Ovary (tissue), 9 donors: Measurements from ENCODE around the gene MCCC1. TPM values are rescaled to one million over a fixed set of nuclear protein-coding genes. Genes with fewer than 3 reads are reported as not detected.

Experiments used
- DNase-seq, 5 donors: peaks; one replicate each; pipeline ENCODE4 v3.0.0-alpha.2; 2019 to 2020
- H3K27ac ChIP-seq, 2 donors: fragments of 200-600 bp; one replicate each; pipeline versions ENCODE4 v1.5.1 to v1.8.0; 2019 to 2022
- H3K27me3 ChIP-seq: fragments of 200-600 bp; one replicate; pipeline ENCODE4 v1.8.0; 2022
- H3K36me3 ChIP-seq: fragments of 200-600 bp; sonication (generic); one replicate; pipeline ENCODE4 v1.5.1; 2019
- H3K4me1 ChIP-seq: one replicate; pipeline ENCODE4 v1.8.1; 2013; ENCODE audit warnings: mild to moderate bottlenecking, moderate library complexity; ENCODE audit not compliant: insufficient read depth
- H3K4me3 ChIP-seq: fragments of 200-600 bp; sonication (generic); one replicate; pipeline ENCODE4 v1.5.1; 2017
- H3K9me3 ChIP-seq, 2 donors: fragments of 200-600 bp in 1 of 2; sonication (generic) in 1 of 2; one replicate each; pipeline versions ENCODE4 v1.5.1 to v1.8.1; 2013 to 2019; ENCODE audit warnings: mild to moderate bottlenecking in 1 of 2, moderate library complexity in 1 of 2
- CTCF ChIP-seq, 3 donors: fragments of 450-650 bp in 2 of 3; fragments of 200-600 bp in 1 of 3; IDR thresholded peaks; one replicate each; pipeline versions ENCODE4 v1.5.1 to v1.8.0; 2016 to 2022; ENCODE audit warnings: antibody characterized with exemption in 3 of 3, mild to moderate bottlenecking in 1 of 3
- EP300 ChIP-seq: sonication (generic); formaldehyde crosslinking; IDR thresholded peaks from one replicate; pipeline ENCODE4 v1.6.1; 2017; ENCODE audit warnings: antibody characterized with exemption
- POLR2A ChIP-seq: fragments of 450-650 bp; IDR thresholded peaks from one replicate; pipeline ENCODE4 v1.6.1; 2017; ENCODE audit warnings: antibody characterized with exemption, mild to moderate bottlenecking, moderate library complexity
- WGBS, 3 donors: extraction: QIAGEN DNeasy Blood & Tissue Kit in 1 of 3; methylation state at CpG; one replicate each; pipeline versions ENCODE4 v1.1.5 to v1.1.7; 2013 to 2017; 5-methylcytosine and 5-hydroxymethylcytosine counted together
- intact Hi-C, 4 donors: fragments of 100-400 bp; cut with DNase I; formaldehyde crosslinking; loops; one replicate each; pipeline versions ENCODE4 v1.11.0 to v1.15.1; 2022 to 2023
- polyA plus RNA-seq, 2 donors: library from polyadenylated mRNA; stranded (reverse); fragments of 200-250 nt in 1 of 2; fragments of 350-450 nt in 1 of 2; fragmentation: Illumina TruSeq in 1 of 2; extraction: RNeasy Lipid Tissue Mini Kit (QIAGEN cat#74804) in 1 of 2; gene quantifications; one replicate each; pipeline ENCODE4 v1.2.3, GENCODE V29; 2013 to 2014
- total RNA-seq, 7 donors: library from RNA; depleted of rRNA in 2 of 7; stranded (reverse); fragments of >200 nt in 2 of 7; fragmentation: NEBNext Ultra II Directional in 3 of 7; extraction: Animal tissue kit (Norgen Biotek cat#: 25700) in 3 of 7; gene quantifications; one replicate each; pipeline versions ENCODE4 v1.1.0 to v1.2.4, GENCODE V29; 2016 to 2023
- donor health status: DM: no; HTN: no; CAD: no; lungs with moderate emphysema.
- donor health status: DM: no; HTN: no; CAD: no.
- donor health status: Bipolar disorder and iron deficiency.
- donor health status: DM: yes; HTN: yes; CAD: no.
- donor health status: DM: no; HTN: no; CAD: no.
- donor health status: DM: yes; HTN: yes; CAD: no.

MCCC1 gene
- total and polyA plus RNA-seq, 9 donors = 21.7 to 32.8 (median 28.5) TPM

- no peak for DNase-seq
- H3K4me3 ChIP-seq = no peak overlapping the region
- no peak overlapping the region for H3K27ac ChIP-seq
- no peaks in the 10 kb centered on the region for H3K27me3 ChIP-seq
- TF ChIP-seq CTCF (IDR thresholded peaks at IDR 0.05) (no peak), POLR2A (no peak), EP300 (no peak)
- H3K9me3 ChIP-seq = peaks cover 0 to 4% of the 10 kb centered on the region in 2 donors
- intact Hi-C loops = no loop called here
- no peaks in the 10 kb centered on the region for H3K4me1 ChIP-seq
- WGBS, 3 donors = 63 to 68% (median 65%) methylated on average over 2 of the region's 2 CpGs
- no peaks in the 10 kb centered on the region for H3K36me3 ChIP-seq
These were observed 35.5 kb upstream of the MCCC1 start for GRCh38 chr3:183134844-183135243.

- no peaks in the 10 kb centered on the region for H3K4me1 ChIP-seq
- no peak for DNase-seq
- H3K9me3 ChIP-seq = peaks cover 0 to 4% of the 10 kb centered on the region in 2 donors
- H3K36me3 ChIP-seq = no peaks in the 10 kb centered on the region
- H3K4me3 ChIP-seq = no peak overlapping the region
- H3K27ac ChIP-seq = no peak overlapping the region
- no peaks in the 10 kb centered on the region for H3K27me3 ChIP-seq
- 42 to 58% (median 44%) methylated on average over 6 of the region's 6 CpGs for WGBS, 3 donors
- no peak for TF ChIP-seq EP300
- TF ChIP-seq CTCF (IDR thresholded peaks at IDR 0.05) = no peak
- no peak for TF ChIP-seq POLR2A
- intact Hi-C loops = no loop called here
These were observed 33.1 kb upstream of the MCCC1 start for GRCh38 chr3:183132409-183132808.

GRCh38 chr3:183131735-183132134 is 32.4 kb upstream of the MCCC1 start:
- Histone ChIP-seq H3K4me1 (no peaks in the 10 kb centered on the region), H3K4me3 (no peak overlapping the region), H3K27me3 (no peaks in the 10 kb centered on the region), H3K27ac (no peak overlapping the region), H3K9me3 (peaks cover 0 to 4% of the 10 kb centered on the region in 2 donors), H3K36me3 (no peaks in the 10 kb centered on the region)
- no peak for DNase-seq
- intact Hi-C loops = no loop called here
- 43 to 50% (median 49%) methylated on average over 4 of the region's 4 CpGs for WGBS, 3 donors
- TF ChIP-seq POLR2A (no peak), CTCF (IDR thresholded peaks at IDR 0.05) (no peak), EP300 (no peak)

DNA sequence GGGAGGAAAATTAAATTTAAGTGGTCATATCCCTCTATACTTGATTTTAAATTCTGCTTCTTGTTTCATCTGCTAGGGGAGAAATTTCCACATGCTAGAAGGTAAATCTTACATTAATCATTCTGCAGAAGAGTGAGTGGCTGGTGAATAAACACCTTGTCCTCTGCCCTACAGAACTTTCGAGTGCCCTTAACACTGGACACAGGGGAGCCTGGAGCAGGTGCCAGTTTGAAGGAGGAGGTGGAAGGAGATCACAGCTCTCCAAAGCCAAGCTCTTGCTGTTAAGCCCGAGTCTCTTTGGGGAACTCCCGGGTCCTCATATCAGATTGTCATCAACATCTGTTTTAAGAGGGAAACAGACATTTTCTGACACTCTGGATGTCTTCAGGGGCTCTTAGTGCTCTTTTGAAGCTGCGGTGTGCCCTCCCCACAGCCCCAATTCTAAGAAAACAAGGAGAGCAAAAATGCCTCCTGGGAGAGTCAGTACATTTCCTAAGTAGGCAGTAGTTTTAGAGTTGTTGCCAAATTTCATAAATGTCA is 32.0 kb upstream of the MCCC1 start:
- H3K36me3 ChIP-seq = no peaks in the 10 kb centered on the region
- DNase-seq = no peak
- peaks cover 0 to 4% of the 10 kb centered on the region in 2 donors for H3K9me3 ChIP-seq
- no peaks in the 10 kb centered on the region for H3K4me1 ChIP-seq
- 58 to 69% (median 66%) methylated on average over 4 of the region's 4 CpGs for WGBS, 3 donors
- TF ChIP-seq CTCF (IDR thresholded peaks at IDR 0.05) (no peak), EP300 (no peak), POLR2A (no peak)
- H3K27me3 ChIP-seq = no peaks in the 10 kb centered on the region
- H3K27ac ChIP-seq = no peak overlapping the region
- H3K4me3 ChIP-seq = no peak overlapping the region
- intact Hi-C loops = no loop called here
